ENCODE measurements around the gene IPO13. TPM values are rescaled to one million over a fixed set of nuclear protein-coding genes. Genes with fewer than 3 reads are reported as not detected.
A peak's percentile ranks its signal among the peaks of the same experiment; 100 is the strongest.

IPO13 gene
- total RNA-seq, 1 donor from 2014 or later, result 57.4 TPM

GRCh38 chr1:43992232-43992995, 45.7 kb downstream of the IPO13 start:
- Histone ChIP-seq H3K36me3 (no peaks in the 10 kb centered on the region), H3K27ac (replicated peaks) (peak overlapping the region; percentile 68), H3K27me3 (ENCODE audit: low read depth) (no peaks in the 10 kb centered on the region), H3K4me3 (peak overlapping the region; percentile 84), H3K4me1 (peaks cover 20% of the 10 kb centered on the region), H3K9me3 (replicated peaks) (no peaks in the 10 kb centered on the region)
- intact Hi-C loops (cut with micrococcal nuclease), result no loop called here
- TF ChIP-seq, protein P1, sequence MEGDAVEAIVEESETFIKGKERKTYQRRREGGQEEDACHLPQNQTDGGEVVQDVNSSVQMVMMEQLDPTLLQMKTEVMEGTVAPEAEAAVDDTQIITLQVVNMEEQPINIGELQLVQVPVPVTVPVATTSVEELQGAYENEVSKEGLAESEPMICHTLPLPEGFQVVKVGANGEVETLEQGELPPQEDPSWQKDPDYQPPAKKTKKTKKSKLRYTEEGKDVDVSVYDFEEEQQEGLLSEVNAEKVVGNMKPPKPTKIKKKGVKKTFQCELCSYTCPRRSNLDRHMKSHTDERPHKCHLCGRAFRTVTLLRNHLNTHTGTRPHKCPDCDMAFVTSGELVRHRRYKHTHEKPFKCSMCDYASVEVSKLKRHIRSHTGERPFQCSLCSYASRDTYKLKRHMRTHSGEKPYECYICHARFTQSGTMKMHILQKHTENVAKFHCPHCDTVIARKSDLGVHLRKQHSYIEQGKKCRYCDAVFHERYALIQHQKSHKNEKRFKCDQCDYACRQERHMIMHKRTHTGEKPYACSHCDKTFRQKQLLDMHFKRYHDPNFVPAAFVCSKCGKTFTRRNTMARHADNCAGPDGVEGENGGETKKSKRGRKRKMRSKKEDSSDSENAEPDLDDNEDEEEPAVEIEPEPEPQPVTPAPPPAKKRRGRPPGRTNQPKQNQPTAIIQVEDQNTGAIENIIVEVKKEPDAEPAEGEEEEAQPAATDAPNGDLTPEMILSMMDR (IDR thresholded peaks at IDR 0.05; ENCODE audit: borderline replicate concordance), result no peak
- no peak for DNase-seq

- H3K4me1 ChIP-seq, result peaks cover 20% of the 10 kb centered on the region
- no peaks in the 10 kb centered on the region for H3K36me3 ChIP-seq
- H3K27me3 ChIP-seq (ENCODE audit: low read depth), result no peaks in the 10 kb centered on the region
- H3K9me3 ChIP-seq (replicated peaks), result no peaks in the 10 kb centered on the region
- no peak for DNase-seq
- H3K4me3 ChIP-seq, result no peak overlapping the region
- H3K27ac ChIP-seq (replicated peaks), result no peak overlapping the region
- intact Hi-C loops (cut with micrococcal nuclease), result no loop called here
- TF ChIP-seq, protein P1 (IDR thresholded peaks at IDR 0.05; ENCODE audit: borderline replicate concordance), result no peak
Measured at GRCh38 chr1:43993206-43993914, 46.6 kb downstream of the IPO13 start.

DNA sequence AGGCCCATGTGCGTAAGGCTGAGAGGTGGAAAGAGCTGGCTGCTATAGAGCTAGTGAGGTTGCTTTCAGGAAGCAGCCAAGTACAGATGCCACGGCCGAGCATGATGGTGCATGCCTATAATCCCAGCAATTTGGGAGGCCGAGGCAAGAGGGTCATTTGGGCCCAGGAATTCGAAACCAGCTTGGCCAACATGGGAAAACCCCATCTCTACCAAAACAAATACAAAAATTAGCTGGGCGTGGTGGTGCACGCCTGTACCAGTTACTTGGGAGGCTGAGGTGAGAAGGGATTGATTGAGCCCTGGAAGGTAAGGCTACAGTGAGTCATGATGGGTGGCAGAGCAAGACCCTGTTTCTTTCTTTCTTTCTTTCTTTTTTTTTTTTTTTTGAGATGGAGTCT, 47.3 kb downstream of the IPO13 start:
- H3K27me3 ChIP-seq (ENCODE audit: low read depth), result no peaks in the 10 kb centered on the region
- DNase-seq, result no peak
- H3K4me3 ChIP-seq, result no peak overlapping the region
- intact Hi-C loops (cut with micrococcal nuclease), result no loop called here
- peaks cover 20% of the 10 kb centered on the region for H3K4me1 ChIP-seq
- H3K36me3 ChIP-seq, result no peaks in the 10 kb centered on the region
- H3K9me3 ChIP-seq (replicated peaks), result no peaks in the 10 kb centered on the region
- H3K27ac ChIP-seq (replicated peaks), result no peak overlapping the region
- TF ChIP-seq, protein P1 (IDR thresholded peaks at IDR 0.05; ENCODE audit: borderline replicate concordance), result no peak

DNA sequence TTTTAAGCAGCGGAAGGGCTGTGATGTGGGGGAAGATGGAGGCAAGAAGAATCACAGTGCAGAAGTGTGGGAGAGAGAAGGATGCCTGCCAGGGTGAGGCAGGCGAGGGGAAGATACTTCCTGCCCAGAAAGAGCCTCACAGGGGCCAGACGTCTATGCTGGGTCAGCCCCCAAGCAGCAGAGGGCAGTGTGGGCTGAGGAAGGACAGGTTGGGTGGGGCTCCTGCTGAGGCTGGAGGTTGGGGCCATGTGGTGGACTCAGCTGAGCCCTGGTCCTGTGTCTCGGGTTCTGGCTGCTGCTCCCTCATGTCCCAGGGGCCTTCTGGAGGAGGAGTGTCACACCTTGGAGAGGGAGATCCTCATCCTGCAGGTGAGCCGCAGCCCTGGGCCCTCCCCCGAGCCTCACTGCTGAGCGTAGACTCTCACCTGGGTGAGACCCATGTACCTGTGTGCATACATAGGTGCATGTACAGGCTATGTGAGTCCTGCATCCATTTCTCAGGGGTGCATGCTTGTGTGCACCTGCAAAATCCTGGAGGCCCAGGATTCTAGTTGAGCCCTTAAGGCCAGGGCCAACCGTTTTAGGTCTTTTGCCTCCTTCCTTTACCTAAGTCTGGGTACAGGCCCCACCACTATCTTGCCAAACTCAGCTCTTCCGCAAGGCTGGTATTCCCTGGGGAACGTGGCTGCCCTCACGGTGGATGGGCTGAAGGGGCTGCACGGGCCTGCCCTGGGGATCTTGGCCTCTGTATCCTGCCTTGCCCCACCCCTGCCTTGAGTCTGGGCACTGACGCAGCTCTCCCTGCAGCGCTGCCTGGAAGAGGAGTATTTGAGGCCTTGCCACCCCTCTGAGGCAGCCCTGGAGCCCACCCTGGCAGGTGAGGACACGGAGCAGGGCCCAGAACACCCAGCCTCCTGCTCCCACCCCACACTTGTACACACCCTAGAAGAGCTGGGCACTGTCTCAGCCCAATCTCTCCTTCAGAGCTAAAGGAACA, 48.3 kb downstream of the IPO13 start:
- no peaks in the 10 kb centered on the region for H3K27me3 ChIP-seq (ENCODE audit: low read depth)
- intact Hi-C loops (cut with micrococcal nuclease), result no loop called here
- no peak for DNase-seq
- no peaks in the 10 kb centered on the region for H3K36me3 ChIP-seq
- TF ChIP-seq, protein P1 (IDR thresholded peaks at IDR 0.05; ENCODE audit: borderline replicate concordance), result no peak
- H3K9me3 ChIP-seq (replicated peaks), result no peaks in the 10 kb centered on the region
- no peak overlapping the region for H3K4me3 ChIP-seq
- H3K4me1 ChIP-seq, result peaks cover 20% of the 10 kb centered on the region
- H3K27ac ChIP-seq (replicated peaks), result no peak overlapping the region
